Erythroblast (primary cell): ENCODE results near the gene ARMC9.

Experiments used
- GATA1 ChIP-seq: IDR thresholded peaks from 2 replicates; pipeline ENCODE4 v1.6.1; 2011; ENCODE audit warnings: low read depth, mild to moderate bottlenecking, control low read depth, low read length, moderate library complexity
- POLR2A ChIP-seq: IDR thresholded peaks from 2 replicates; pipeline ENCODE4 v1.6.1; 2011; ENCODE audit warnings: mild to moderate bottlenecking, low read length

DNA sequence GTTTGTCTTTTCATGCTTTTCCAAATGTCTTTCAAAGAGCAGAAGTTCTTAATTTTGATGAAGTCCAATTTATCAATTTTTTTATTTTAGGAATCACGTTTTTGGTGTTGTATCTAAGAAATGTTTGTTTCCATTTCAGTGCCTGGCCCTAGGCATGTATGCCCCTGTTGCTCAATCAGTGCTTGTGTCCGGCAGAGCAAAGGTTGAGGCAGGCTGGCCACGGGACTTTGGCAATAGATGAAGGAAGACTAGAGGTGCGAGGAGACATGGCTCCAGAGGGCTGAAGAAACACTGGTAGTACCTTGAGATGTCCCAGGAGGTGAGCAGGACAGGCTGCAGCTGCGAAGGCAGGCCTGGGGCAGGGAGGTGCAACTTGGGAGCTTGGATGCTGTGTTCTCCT, 187.0 kb downstream of the ARMC9 start:
- TF ChIP-seq POLR2A (no peak), GATA1 (no peak)
